ENCODE measurements around the gene TEC. TPM values are rescaled to one million over a fixed set of nuclear protein-coding genes. Genes with fewer than 3 reads are reported as not detected.

TEC gene
- polyA plus RNA-seq, 1 donor (not counting 4 experiments of a cell fraction or from before 2014, with no cell fraction given), result 0.39 TPM

- Histone ChIP-seq H3K9me1 (ENCODE audit: control insufficient read depth, extremely low read depth, insufficient read depth, low read length) (no peaks in the 10 kb centered on the region), H3K36me3 (ENCODE audit: control insufficient read depth in 2 of 2, extremely low read depth in 1 of 2, insufficient read depth in 2 of 2, low read length in 2 of 2) (no peaks in the 10 kb centered on the region), H3K27me3 (ENCODE audit: control insufficient read depth, extremely low read depth, insufficient read depth, low read length) (no peaks in the 10 kb centered on the region), H4K20me1 (ENCODE audit: control insufficient read depth, extremely low read depth, insufficient read depth, low read length) (no peaks in the 10 kb centered on the region), H3K9ac (ENCODE audit: control insufficient read depth, extremely low read depth, insufficient read depth, low read length) (no peak overlapping the region), H3K4me3 (ENCODE audit: control insufficient read depth in 2 of 3, extremely low read depth in 1 of 3, insufficient read depth in 2 of 3, low read depth in 1 of 3, low read length in 3 of 3) (no peak overlapping the region), H3K4me1 (ENCODE audit: control insufficient read depth, extremely low read depth, insufficient read depth, low read length) (no peaks in the 10 kb centered on the region), H3K4me2 (ENCODE audit: control insufficient read depth, extremely low read depth, insufficient read depth, low read depth, low read length) (no peak overlapping the region), H3K79me2 (ENCODE audit: control insufficient read depth, insufficient read depth, low read length) (no peaks in the 10 kb centered on the region), H3K27ac (ENCODE audit: control insufficient read depth, insufficient read depth, low read length) (no peak overlapping the region), H3K9me3 (ENCODE audit: control insufficient read depth, low read depth, low read length) (no peaks in the 10 kb centered on the region), H2AFZ (ENCODE audit: control insufficient read depth, low read length) (no peak overlapping the region)
- no peak for DNase-seq (ENCODE audit: low read depth, low spot score)
- no peak for TF ChIP-seq CTCF (optimal IDR thresholded peaks at IDR 0.05 in 1 of 3, IDR thresholded peaks at IDR 0.05 in 1 of 3, conservative IDR thresholded peaks at IDR 0.05 in 1 of 3; ENCODE audit: extremely low read depth in 1 of 3, insufficient read depth in 2 of 3, low read length in 3 of 3)
- no peak for TF ChIP-seq EZH2 (IDR thresholded peaks at IDR 0.05; ENCODE audit: low read length)
- dilution Hi-C loops (cut with MboI; ENCODE audit: extremely low pct_ligation_motif_present, low sequenced_read_pairs), result no loop called here
- FAIRE-seq, result no peak
These were observed 84.8 kb downstream of the TEC start for GRCh38 chr4:48184882-48185281.

- TF ChIP-seq CTCF (optimal IDR thresholded peaks at IDR 0.05 in 1 of 3, IDR thresholded peaks at IDR 0.05 in 1 of 3, conservative IDR thresholded peaks at IDR 0.05 in 1 of 3; ENCODE audit: extremely low read depth in 1 of 3, insufficient read depth in 2 of 3, low read length in 3 of 3), result no peak
- no peak for TF ChIP-seq EZH2 (IDR thresholded peaks at IDR 0.05; ENCODE audit: low read length)
- Histone ChIP-seq H3K79me2 (ENCODE audit: control insufficient read depth, insufficient read depth, low read length) (no peaks in the 10 kb centered on the region), H3K9me1 (ENCODE audit: control insufficient read depth, extremely low read depth, insufficient read depth, low read length) (no peaks in the 10 kb centered on the region), H2AFZ (ENCODE audit: control insufficient read depth, low read length) (no peak overlapping the region), H3K4me1 (ENCODE audit: control insufficient read depth, extremely low read depth, insufficient read depth, low read length) (no peaks in the 10 kb centered on the region), H3K27ac (ENCODE audit: control insufficient read depth, insufficient read depth, low read length) (no peak overlapping the region), H3K4me2 (ENCODE audit: control insufficient read depth, extremely low read depth, insufficient read depth, low read depth, low read length) (no peak overlapping the region), H4K20me1 (ENCODE audit: control insufficient read depth, extremely low read depth, insufficient read depth, low read length) (no peaks in the 10 kb centered on the region), H3K27me3 (ENCODE audit: control insufficient read depth, extremely low read depth, insufficient read depth, low read length) (no peaks in the 10 kb centered on the region), H3K9me3 (ENCODE audit: control insufficient read depth, low read depth, low read length) (no peaks in the 10 kb centered on the region), H3K9ac (ENCODE audit: control insufficient read depth, extremely low read depth, insufficient read depth, low read length) (no peak overlapping the region), H3K4me3 (ENCODE audit: control insufficient read depth in 2 of 3, extremely low read depth in 1 of 3, insufficient read depth in 2 of 3, low read depth in 1 of 3, low read length in 3 of 3) (no peak overlapping the region), H3K36me3 (ENCODE audit: control insufficient read depth in 2 of 2, extremely low read depth in 1 of 2, insufficient read depth in 2 of 2, low read length in 2 of 2) (no peaks in the 10 kb centered on the region)
- dilution Hi-C loops (cut with MboI; ENCODE audit: extremely low pct_ligation_motif_present, low sequenced_read_pairs), result no loop called here
- FAIRE-seq (no peak), DNase-seq (ENCODE audit: low read depth, low spot score) (no peak)
These were observed 89.4 kb downstream of the TEC start for GRCh38 chr4:48180234-48180633.

All from keratinocyte (primary cell).